ENCODE data around the gene WBP1.

The WBP1 gene

GRCh38 chr2:74502720-74503505 is 44.7 kb downstream of the WBP1 start:
- no peak for DNase-seq (ENCODE audit: low read depth in 2 of 2)

GRCh38 chr2:74503506-74504475 is 45.6 kb downstream of the WBP1 start:
- DNase-seq (ENCODE audit: low read depth in 2 of 2): no peak

- DNase-seq (ENCODE audit: low read depth in 2 of 2): no peak
These were observed 46.4 kb downstream of the WBP1 start for GRCh38 chr2:74504591-74504990.

GRCh38 chr2:74505448-74506246 is 47.4 kb downstream of the WBP1 start:
- DNase-seq (ENCODE audit: low read depth in 2 of 2): no peak

GRCh38 chr2:74507145-74507925 is 49.1 kb downstream of the WBP1 start, which contains the start of gene PCGF1:
Gene PCGF1, minus strand, starts transcription at chr2:74507695. Its CDS starts 27 bp downstream, at chr2:74507668.
- DNase-seq (ENCODE audit: low read depth in 2 of 2): peak; percentile 94 to 99

- no peak for DNase-seq (ENCODE audit: low read depth in 2 of 2)
These were observed 49.8 kb downstream of the WBP1 start for GRCh38 chr2:74507926-74508520.

GRCh38 chr2:74510272-74510671 is 52.0 kb downstream of the WBP1 start:
- no peak for DNase-seq (ENCODE audit: low read depth in 2 of 2)

Measured in stimulated activated CD4-positive, alpha-beta T cell treated with anti-CD3 and anti-CD28 coated beads, Interleukin-1b, Interleukin-23, amount 100 ng/mL, for 1 hour (primary cell).